GM20431 (cell line): ENCODE measurements around the gene RNF208.

Experiments
- in situ Hi-C: fragments of 300-500 bp; cut with MseI, MboI; formaldehyde crosslinking; loops from one replicate; pipeline ENCODE4 v1.15.0; 2020; ENCODE audit warnings: low sequenced_read_pairs; ENCODE audit not compliant: unreplicated experiment

The RNF208 gene

DNA sequence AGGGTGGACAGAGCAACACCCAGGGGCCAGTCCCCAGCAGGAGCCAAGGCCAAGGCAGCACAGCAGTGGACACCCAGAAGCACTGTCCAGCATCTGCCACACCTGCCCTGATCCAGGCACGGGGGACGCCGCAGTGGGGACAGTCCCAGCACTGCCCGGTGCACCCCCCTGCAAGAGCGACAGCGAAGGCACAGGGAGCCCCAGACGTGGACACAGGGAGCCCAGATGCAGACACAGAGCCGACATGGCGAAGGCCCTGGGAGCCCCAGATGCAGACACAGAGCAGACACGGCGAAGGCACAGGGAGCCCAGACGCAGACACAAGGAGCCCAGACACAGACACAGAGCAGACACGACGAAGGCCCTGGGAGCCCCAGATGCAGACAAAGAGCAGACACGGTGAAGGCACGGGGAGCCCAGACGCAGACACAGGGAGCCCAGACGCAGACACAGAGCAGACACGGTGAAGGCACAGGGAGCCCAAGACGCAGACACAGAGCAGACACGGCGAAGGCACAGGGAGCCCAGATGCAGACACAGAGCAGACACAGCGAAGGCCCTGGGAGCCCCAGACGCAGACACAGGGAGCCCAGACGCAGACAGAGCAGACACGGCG, 38.0 kb downstream of the RNF208 start:
- in situ Hi-C loops: no loop called here

DNA sequence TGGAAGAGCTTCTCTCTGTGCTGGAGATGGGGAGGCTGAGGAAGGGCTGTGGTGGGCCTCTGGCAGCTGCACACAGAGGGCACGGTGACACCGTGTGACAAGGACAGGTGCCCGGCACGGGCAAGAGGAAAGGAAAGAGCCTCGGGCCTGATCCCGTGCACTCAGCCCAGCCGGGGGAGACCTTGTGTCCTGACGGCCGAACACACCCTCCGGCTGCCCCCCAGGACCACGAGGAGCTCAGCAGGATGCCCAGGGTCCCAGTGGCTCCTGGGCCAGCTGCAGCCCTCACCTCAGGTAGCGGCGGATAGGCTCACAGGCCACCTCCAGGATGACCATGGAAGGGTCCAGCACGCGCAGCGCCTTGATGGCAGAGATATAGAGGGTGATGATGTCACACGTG, 39.2 kb downstream of the RNF208 start:
- in situ Hi-C loops: no loop called here

GRCh38 chr9:137181680-137182079, 40.4 kb downstream of the RNF208 start:
- in situ Hi-C loops: no loop called here

DNA sequence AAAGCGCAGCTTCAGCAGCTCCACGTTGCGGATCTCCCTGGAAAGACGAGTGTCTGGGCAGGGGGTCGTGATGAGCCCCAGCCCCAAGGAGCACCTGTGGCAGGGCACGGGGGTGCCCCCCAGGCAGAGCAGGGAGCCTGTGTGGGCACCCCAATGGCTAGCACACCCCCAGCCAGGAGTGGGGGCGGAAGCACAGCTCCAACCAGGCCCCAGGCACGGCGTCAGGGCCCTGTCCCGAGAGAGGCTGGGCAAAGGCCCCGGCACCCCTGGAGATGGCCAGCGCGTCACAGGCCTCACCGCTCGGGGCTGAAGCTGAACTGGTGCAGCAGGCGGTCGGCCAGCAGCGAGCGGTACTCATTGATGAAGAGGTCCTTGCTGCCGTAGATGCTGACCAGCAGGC, 41.5 kb downstream of the RNF208 start:
- in situ Hi-C loops: no loop called here

DNA sequence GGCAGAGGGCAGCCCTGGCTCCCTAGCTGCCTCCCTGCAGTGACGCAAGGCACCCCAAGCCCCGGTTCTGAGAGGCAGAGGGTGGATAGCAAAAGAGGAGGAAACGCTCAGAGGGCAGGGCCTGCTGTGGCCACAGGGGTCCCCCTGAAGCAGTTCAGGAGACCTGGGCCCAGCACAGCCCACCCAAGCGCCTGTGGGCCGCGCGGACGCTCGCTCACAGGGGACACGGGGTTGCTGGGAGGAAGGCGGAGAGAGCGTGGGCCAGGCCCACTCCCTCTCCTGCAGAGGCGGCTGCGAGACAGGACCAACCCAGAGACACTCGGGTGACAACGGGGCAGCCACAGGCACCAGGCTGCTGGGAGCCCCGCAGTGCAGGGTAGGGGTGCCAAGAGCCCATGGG, 42.3 kb downstream of the RNF208 start:
- in situ Hi-C loops: no loop called here

- in situ Hi-C loops: no loop called here
Observed at GRCh38 chr9:137178939-137179630, 43.0 kb downstream of the RNF208 start.

DNA sequence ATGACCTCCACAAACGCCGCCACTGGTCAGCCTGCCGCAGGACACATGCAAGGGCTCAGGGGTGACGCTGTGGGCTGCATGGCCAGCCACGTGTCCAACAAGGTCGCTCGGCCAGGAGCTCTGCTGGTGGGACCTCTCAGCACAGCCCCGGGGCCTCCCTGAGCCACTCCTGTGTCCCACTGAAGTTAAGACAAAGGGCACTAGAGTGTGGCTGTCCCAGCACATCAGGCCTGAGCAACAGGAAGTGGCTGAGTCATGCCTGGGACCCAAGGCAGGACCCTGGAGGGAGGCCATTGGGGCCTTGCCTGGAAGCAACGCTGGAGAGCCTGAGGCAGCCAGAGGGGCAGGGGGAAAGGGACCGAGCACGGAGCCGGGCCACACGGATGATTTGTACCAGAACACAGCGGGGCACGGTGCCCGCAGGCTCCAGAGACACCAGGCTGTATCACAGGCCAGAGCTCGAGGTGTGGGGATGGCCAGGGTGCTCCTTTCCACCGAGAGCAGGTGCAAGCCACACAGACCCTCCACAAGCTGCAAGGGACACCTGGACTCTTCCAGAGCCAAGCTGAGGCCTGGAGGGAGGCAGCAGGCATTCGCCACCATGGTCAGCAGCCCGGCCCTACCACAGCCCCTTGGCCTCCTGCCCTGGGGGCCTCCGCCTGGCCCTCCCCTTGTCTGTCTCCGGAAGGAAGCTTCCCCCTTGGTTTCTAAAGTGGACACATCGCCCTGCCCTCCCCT, 43.7 kb downstream of the RNF208 start:
- in situ Hi-C loops: no loop called here

DNA sequence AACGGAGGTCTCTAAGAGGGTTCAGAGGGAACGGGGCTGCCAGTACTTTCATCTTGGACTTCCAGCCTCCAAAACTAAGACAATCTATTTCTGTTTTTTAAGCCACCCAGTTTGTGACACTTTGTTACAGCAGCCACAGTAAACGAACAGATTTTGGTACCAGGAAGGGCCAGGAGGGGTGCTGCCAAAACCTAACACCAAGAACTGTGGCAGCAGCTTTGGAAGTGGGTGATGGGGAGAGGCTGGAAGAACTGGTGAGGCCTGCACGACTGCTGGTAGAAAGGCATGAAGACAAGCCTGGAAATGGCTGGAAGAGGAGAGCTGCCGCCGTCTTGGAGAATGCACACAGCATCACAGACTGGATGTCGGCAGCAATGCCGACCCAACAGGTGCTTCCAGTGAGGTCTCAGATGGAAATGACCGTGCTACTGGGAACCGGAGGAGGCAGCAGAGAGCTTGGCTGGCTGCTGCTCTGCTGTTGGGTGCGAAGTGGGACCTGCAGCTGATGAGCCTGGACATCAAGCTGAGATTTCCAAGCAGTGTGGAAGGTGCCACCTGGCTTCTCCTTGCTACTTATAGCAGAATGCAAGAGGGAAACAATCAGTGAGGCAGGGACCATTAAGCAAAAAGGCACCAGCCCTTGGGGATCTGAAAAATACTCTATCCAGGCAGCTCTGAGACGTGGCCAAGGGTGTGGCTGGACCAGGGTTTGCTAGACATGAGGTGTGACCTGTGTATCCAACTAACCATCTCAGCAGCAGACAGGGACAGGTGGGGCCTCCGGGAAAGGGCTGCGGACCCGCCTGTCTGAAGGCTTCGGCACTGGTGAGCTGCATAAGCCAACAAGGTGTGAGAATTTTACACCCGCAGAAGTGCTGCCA, 45.5 kb downstream of the RNF208 start:
- in situ Hi-C loops: no loop called here

DNA sequence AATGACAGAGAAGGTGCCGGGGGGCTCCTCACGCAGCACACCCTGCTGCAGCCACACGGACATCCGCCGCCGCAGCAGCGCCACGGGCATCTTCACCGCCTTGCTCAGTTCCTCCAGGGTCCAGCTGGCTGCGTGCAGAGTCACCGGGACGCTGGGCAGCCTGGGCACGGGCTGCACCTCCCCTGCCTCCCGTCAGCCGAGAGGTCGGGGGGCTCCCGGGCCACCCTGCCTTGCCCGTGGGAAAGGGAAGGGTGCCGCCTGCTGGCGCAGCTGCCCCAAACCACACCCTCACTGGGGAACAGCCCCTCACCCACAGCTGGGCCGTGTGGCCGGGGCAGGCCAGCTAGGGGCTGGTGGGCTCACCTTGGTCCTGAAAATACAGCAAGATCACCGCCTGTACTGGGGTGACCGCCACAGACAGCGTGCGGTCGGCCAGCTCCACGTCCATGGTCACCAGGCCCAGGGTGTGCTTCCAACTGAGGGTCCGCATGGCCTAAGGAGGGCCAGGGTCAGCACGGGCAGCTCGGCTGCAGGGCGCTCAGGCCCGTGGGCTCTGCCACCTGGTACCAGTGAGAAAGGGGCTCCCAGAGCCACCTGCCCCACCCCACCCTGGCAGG, 46.6 kb downstream of the RNF208 start:
- in situ Hi-C loops: no loop called here

- in situ Hi-C loops: no loop called here
Observed at GRCh38 chr9:137174722-137175293, 47.2 kb downstream of the RNF208 start.

DNA sequence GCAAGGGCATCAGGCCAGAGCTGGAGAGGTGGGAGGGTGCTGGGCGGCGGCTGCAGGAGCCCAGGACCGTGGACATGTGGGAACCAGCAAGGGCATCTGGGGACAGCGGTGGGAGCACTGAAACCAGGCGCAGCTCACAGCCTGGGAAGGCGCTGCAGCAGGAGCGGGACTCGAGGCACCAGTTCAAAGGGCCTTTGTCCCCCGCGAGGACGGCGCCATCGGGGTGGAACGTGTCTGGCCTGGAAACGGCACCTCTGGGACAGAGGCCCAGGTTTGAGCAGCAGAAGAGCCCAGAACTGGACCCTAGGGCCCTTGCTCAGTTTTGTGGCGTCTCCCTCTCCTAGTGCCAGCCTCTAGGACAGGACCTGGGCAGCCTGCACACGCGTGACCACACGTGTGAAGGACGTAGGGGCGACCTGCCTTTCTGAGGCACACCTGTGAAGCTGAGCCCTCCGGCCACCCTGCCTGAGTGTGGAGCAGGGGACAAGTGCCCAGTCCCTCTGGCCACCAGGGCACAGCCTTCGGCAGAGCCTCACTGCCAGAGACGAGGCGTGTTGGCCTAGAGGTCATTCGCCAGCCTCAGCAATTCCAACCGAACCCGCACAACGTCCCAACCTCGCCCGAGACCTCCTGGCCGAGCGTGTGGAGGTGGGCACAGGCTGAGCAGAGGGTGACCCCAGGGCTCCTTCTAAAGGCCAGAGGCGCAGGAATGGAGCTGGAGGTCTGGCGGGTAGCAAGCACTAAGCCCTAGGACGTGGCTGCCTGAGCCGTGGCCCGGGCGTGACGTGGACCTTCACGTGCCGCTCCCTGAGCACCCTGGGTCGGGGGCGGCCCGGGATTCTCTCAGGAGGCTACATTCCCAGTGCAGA, 48.0 kb downstream of the RNF208 start:
- in situ Hi-C loops: no loop called here

DNA sequence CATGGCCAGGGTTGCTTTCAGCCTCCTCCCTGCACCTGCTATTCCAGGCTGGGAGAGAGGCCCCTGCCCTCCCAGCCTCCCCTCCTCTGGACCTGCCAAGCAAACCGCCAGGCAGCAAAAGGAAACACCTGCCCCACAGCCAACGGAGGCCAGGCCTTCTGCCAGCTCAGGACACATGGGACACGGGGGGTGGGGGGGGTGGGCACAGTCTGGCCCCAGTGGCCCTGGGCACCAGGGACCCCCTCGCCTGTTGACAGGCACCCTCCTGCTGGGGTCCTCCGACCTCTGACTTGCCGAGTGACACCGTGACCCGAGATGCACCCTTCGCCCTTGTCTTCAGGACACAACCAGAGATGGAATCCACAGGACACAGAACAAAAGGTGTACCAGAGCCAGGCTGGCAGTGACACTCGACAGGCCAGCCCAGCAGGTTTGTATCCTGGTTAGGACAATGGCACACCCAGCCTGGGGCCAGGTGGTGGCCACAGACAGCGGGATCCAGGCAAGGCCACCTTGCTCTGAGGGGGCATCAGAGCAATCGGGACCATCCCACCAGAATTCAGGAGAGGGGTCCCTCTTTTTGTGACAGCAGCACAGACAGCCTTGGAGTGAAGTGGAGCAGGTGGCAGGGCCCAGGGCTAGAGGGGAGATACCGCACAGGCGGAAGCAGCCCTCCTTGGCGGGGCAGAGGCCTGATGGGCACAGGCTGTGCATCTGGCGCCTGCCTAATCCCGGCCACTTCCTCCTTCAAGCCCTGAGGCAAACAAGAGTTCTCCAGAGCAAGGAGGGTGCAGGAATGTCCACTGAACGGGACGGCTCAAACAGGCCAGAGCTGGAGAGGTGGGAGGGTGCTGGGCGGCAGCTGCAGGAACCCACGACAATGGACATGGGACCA, 48.9 kb downstream of the RNF208 start:
- in situ Hi-C loops: no loop called here

GRCh38 chr9:137171149-137171900, 50.7 kb downstream of the RNF208 start:
- in situ Hi-C loops: no loop called here

DNA sequence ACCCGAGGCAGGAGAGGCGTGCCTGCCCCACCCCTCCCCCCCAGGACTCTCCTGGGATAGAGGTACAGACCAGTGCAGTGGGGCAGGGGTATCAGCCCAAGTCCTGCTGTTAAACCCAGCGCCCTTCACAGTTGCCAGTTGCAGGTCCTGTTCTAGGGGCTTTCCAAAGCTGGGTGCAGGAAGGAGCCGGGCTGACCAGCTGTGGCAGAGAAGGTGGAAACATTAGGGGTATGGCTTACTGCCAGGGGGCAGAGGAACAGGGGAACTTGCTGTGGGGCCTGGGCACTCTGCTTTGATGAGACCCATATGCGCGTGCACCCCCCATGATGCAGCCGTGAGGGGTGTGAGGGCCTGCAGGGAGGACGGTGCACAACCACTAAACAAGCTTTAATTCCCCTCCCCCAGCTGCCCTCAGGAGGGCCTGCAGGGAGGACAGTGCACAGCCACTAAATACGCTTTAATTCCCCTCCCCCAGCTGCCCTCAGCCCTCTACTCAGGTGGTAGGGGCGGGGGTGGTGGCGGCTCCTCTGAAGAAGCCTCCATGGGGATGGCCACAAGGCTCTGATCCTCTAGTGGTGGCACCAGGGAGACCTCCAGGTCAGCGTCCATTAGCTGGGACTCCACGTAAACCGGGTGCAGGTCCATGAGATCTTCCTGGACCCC, 51.4 kb downstream of the RNF208 start:
- in situ Hi-C loops: no loop called here
